ENCODE measurements around the gene SYAP1.

DNA sequence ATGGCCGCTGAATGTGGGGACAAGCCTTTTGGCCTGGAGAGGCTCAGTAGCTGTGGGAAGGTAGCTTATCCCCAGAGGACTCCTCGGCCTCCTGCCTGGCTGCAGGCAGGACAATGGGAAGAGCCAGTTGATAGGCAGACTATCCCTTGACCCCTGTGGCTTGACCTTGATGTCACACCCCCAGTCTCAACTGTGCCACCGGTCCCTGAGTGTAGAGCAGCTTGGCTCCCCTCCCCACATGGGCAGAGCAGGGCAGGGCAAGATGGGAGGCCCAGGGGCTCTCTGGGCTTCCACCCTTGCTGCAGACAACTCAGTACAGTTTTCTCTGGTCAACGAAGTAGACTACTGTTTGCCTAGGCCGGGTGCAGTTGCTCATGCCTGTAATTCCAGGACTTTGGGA, 25.7 kb downstream of the SYAP1 start:
- TF ChIP-seq, protein P1, sequence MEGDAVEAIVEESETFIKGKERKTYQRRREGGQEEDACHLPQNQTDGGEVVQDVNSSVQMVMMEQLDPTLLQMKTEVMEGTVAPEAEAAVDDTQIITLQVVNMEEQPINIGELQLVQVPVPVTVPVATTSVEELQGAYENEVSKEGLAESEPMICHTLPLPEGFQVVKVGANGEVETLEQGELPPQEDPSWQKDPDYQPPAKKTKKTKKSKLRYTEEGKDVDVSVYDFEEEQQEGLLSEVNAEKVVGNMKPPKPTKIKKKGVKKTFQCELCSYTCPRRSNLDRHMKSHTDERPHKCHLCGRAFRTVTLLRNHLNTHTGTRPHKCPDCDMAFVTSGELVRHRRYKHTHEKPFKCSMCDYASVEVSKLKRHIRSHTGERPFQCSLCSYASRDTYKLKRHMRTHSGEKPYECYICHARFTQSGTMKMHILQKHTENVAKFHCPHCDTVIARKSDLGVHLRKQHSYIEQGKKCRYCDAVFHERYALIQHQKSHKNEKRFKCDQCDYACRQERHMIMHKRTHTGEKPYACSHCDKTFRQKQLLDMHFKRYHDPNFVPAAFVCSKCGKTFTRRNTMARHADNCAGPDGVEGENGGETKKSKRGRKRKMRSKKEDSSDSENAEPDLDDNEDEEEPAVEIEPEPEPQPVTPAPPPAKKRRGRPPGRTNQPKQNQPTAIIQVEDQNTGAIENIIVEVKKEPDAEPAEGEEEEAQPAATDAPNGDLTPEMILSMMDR (conservative IDR thresholded peaks at IDR 0.05; ENCODE audit: low read length), result no peak
- no peak for TF ChIP-seq EZH2phosphoT487 (IDR thresholded peaks at IDR 0.05; ENCODE audit: borderline replicate concordance, low read depth, low read length)
